ENCODE data around the gene HSD17B4. TPM values are rescaled to one million over a fixed set of nuclear protein-coding genes. Genes with fewer than 3 reads are reported as not detected.
A peak's percentile ranks its signal among the peaks of the same experiment; 100 is the strongest.

Gene HSD17B4
- total and polyA plus RNA-seq, 2 of the 13 experiments (the other 11 are each of a cell fraction or from before 2014, with no cell fraction given): 178 to 399 TPM

DNA sequence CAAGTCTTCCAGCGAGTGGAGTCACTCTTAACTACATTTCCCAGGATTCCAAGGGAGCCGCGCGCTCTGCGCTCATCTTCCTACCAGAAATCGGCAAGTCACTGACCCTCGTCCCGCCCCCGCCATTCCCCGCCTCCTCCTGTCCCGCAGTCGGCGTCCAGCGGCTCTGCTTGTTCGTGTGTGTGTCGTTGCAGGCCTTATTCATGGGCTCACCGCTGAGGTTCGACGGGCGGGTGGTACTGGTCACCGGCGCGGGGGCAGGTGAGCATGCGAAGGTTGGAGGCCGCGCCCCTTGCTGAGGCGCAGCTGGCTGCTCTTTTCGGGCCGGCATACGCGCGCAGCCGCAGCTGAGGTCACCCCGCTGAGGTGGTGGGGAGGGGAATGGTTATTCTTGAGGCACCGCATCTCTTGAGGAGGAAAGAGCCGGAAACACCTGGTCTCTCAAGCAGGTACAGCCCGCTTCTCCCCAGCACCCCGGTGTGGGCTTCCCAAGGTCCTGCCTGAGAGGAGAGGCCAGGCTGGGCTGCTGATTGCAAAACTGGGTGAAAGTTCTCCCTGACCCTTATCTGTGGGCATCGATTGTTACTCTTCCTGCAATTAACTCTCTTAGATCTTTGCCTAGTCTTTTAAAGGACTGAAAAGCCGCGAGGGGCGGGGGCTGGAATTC, at the start of gene HSD17B4 (continued):
- TF ChIP-seq ZNF607 (CRISPR knock-in tag; IDR thresholded peaks at IDR 0.05; ENCODE audit: borderline replicate concordance) (peak; percentile 69; the same call in 1 of the 2 replicates), ZFP1 (CRISPR knock-in tag; IDR thresholded peaks at IDR 0.05) (no peak), LCORL (IDR thresholded peaks at IDR 0.05) (no peak), LCORL (CRISPR knock-in tag; IDR thresholded peaks at IDR 0.05) (peak; percentile 77), ZNF574 (CRISPR knock-in tag; IDR thresholded peaks at IDR 0.05) (peak; percentile 76), ZBTB7A (CRISPR knock-in tag; IDR thresholded peaks at IDR 0.05) (no peak), ZBTB40 (IDR thresholded peaks at IDR 0.05) (no peak), ZBTB40 (CRISPR knock-in tag; IDR thresholded peaks at IDR 0.05) (0 out of 2 replicates have a peak, but pooled peaks have one; percentile 19), ATAD3A (CRISPR knock-in tag; IDR thresholded peaks at IDR 0.05) (no peak), NKX3-1 (CRISPR knock-in tag; IDR thresholded peaks at IDR 0.05) (no peak), HIVEP1 (CRISPR knock-in tag; IDR thresholded peaks at IDR 0.05) (peak; percentile 50; the same call in 1 of the 2 replicates), MAF1 (CRISPR knock-in tag; IDR thresholded peaks at IDR 0.05; ENCODE audit: borderline replicate concordance) (no peak)
- TF ChIP-seq, protein P1, sequence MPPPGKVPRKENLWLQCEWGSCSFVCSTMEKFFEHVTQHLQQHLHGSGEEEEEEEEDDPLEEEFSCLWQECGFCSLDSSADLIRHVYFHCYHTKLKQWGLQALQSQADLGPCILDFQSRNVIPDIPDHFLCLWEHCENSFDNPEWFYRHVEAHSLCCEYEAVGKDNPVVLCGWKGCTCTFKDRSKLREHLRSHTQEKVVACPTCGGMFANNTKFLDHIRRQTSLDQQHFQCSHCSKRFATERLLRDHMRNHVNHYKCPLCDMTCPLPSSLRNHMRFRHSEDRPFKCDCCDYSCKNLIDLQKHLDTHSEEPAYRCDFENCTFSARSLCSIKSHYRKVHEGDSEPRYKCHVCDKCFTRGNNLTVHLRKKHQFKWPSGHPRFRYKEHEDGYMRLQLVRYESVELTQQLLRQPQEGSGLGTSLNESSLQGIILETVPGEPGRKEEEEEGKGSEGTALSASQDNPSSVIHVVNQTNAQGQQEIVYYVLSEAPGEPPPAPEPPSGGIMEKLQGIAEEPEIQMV (CRISPR knock-in tag; IDR thresholded peaks at IDR 0.05; ENCODE audit: low read depth): 0 out of 2 replicates have a peak, but pooled peaks have one; percentile 34
- TF ChIP-seq, protein P2, sequence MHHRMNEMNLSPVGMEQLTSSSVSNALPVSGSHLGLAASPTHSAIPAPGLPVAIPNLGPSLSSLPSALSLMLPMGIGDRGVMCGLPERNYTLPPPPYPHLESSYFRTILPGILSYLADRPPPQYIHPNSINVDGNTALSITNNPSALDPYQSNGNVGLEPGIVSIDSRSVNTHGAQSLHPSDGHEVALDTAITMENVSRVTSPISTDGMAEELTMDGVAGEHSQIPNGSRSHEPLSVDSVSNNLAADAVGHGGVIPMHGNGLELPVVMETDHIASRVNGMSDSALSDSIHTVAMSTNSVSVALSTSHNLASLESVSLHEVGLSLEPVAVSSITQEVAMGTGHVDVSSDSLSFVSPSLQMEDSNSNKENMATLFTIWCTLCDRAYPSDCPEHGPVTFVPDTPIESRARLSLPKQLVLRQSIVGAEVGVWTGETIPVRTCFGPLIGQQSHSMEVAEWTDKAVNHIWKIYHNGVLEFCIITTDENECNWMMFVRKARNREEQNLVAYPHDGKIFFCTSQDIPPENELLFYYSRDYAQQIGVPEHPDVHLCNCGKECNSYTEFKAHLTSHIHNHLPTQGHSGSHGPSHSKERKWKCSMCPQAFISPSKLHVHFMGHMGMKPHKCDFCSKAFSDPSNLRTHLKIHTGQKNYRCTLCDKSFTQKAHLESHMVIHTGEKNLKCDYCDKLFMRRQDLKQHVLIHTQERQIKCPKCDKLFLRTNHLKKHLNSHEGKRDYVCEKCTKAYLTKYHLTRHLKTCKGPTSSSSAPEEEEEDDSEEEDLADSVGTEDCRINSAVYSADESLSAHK (CRISPR knock-in tag; IDR thresholded peaks at IDR 0.05; ENCODE audit: borderline replicate concordance): no peak
